ES-I3 (cell line): ENCODE measurements around the gene ESYT3.
"Not testable (repeated sequence)": the region's sequence is repeated elsewhere in the genome, so short reads cannot be mapped to it uniquely, and the experiment has no call there.

ENCODE experiments used
- H3K36me3 ChIP-seq: 2 replicates; pipeline ENCODE4 v1.6.1; 2013; ENCODE audit warnings: mild to moderate bottlenecking, low read length, control low read depth, moderate library complexity; ENCODE audit not compliant: insufficient read depth
- H3K4me1 ChIP-seq: 2 replicates; pipeline ENCODE4 v1.6.1; 2013; ENCODE audit warnings: mild to moderate bottlenecking, control low read depth, low read length; ENCODE audit not compliant: insufficient read depth
- H3K9ac ChIP-seq: 2 replicates; pipeline ENCODE4 v1.6.1; 2013; ENCODE audit warnings: low read depth, mild to moderate bottlenecking, low read length, moderate library complexity
- H3K9me3 ChIP-seq: 2 replicates; pipeline ENCODE4 v1.6.1; 2013; ENCODE audit warnings: mild to moderate bottlenecking, low read length, moderate library complexity; ENCODE audit not compliant: control insufficient read depth, insufficient read depth

ESYT3 gene

GRCh38 chr3:138468451-138468850 is 34.0 kb downstream of the ESYT3 start:
- no peaks in the 10 kb centered on the region for H3K9me3 ChIP-seq
- H3K9ac ChIP-seq, result no peak overlapping the region
- H3K36me3 ChIP-seq, result peaks cover 10% of the 10 kb centered on the region
- H3K4me1 ChIP-seq, result no peaks in the 10 kb centered on the region

GRCh38 chr3:138468886-138469285 is 34.5 kb downstream of the ESYT3 start:
- Histone ChIP-seq H3K9ac (no peak overlapping the region), H3K9me3 (no peaks in the 10 kb centered on the region), H3K36me3 (peaks cover 10% of the 10 kb centered on the region), H3K4me1 (no peaks in the 10 kb centered on the region)

- Histone ChIP-seq H3K9me3 (no peaks in the 10 kb centered on the region), H3K9ac (no peak overlapping the region), H3K36me3 (peaks cover 7% of the 10 kb centered on the region), H3K4me1 (no peaks in the 10 kb centered on the region)
These were observed 35.5 kb downstream of the ESYT3 start for GRCh38 chr3:138469874-138470273.

GRCh38 chr3:138470687-138471086 is 36.3 kb downstream of the ESYT3 start:
- Histone ChIP-seq H3K9me3 (no peaks in the 10 kb centered on the region), H3K9ac (no peak overlapping the region), H3K36me3 (peaks cover 7% of the 10 kb centered on the region), H3K4me1 (no peaks in the 10 kb centered on the region)

- Histone ChIP-seq H3K9ac (no peak overlapping the region), H3K36me3 (peaks cover 7% of the 10 kb centered on the region), H3K9me3 (no peaks in the 10 kb centered on the region), H3K4me1 (no peaks in the 10 kb centered on the region; the same call in 1 of the 2 replicates)
These were observed 37.1 kb downstream of the ESYT3 start for GRCh38 chr3:138471481-138471880.

GRCh38 chr3:138472141-138472825 is 37.9 kb downstream of the ESYT3 start:
- Histone ChIP-seq H3K36me3 (peaks cover 7% of the 10 kb centered on the region), H3K4me1 (peaks cover under 1% of the 10 kb centered on the region; the same call in 1 of the 2 replicates), H3K9ac (no peak overlapping the region), H3K9me3 (no peaks in the 10 kb centered on the region)

- no peak overlapping the region for H3K9ac ChIP-seq
- H3K9me3 ChIP-seq, result no peaks in the 10 kb centered on the region
- peaks cover 7% of the 10 kb centered on the region; the same call in 1 of the 2 replicates for H3K4me1 ChIP-seq
- H3K36me3 ChIP-seq, result peaks cover 4% of the 10 kb centered on the region
These were observed 39.0 kb downstream of the ESYT3 start for GRCh38 chr3:138473391-138473790.

GRCh38 chr3:138474163-138474562 is 39.7 kb downstream of the ESYT3 start:
- peaks cover 4% of the 10 kb centered on the region; the same call in 1 of the 2 replicates for H3K36me3 ChIP-seq
- H3K9me3 ChIP-seq, result no peaks in the 10 kb centered on the region
- H3K9ac ChIP-seq, result no peak overlapping the region
- H3K4me1 ChIP-seq, result peaks cover 7% of the 10 kb centered on the region; the same call in 1 of the 2 replicates

GRCh38 chr3:138476526-138476925 is 42.1 kb downstream of the ESYT3 start:
- Histone ChIP-seq H3K9ac (no peak overlapping the region), H3K36me3 (peaks cover 4% of the 10 kb centered on the region; the same call in 1 of the 2 replicates), H3K4me1 (peaks cover 11% of the 10 kb centered on the region; the same call in 1 of the 2 replicates)

GRCh38 chr3:138477120-138477519 is 42.7 kb downstream of the ESYT3 start:
- Histone ChIP-seq H3K36me3 (peaks cover 4% of the 10 kb centered on the region; the same call in 1 of the 2 replicates), H3K9ac (no peak overlapping the region), H3K4me1 (peaks cover 11% of the 10 kb centered on the region; the same call in 1 of the 2 replicates), H3K9me3 (no peaks in the 10 kb centered on the region)

More at GRCh38 chr3:138476526-138476925, 42.1 kb downstream of the ESYT3 start:
- no peaks in the 10 kb centered on the region for H3K9me3 ChIP-seq

GRCh38 chr3:138477801-138478200 is 43.4 kb downstream of the ESYT3 start:
- Histone ChIP-seq H3K4me1 (peaks cover 11% of the 10 kb centered on the region; the same call in 1 of the 2 replicates), H3K9ac (no peak overlapping the region), H3K36me3 (no peaks in the 10 kb centered on the region), H3K9me3 (no peaks in the 10 kb centered on the region)

GRCh38 chr3:138479438-138479863 is 45.0 kb downstream of the ESYT3 start:
- H3K9me3 ChIP-seq, result peaks cover 4% of the 10 kb centered on the region; the same call in 1 of the 2 replicates
- no peak overlapping the region for H3K9ac ChIP-seq
- peaks cover 11% of the 10 kb centered on the region; the same call in 1 of the 2 replicates for H3K4me1 ChIP-seq
- no peaks in the 10 kb centered on the region for H3K36me3 ChIP-seq

- not testable (repeated sequence) for H3K4me1 ChIP-seq, H3K9me3 ChIP-seq
These were observed 50.3 kb downstream of the ESYT3 start for GRCh38 chr3:138484672-138485071.

GRCh38 chr3:138486580-138486979 is 52.2 kb downstream of the ESYT3 start:
- H3K9me3 ChIP-seq, H3K36me3 ChIP-seq, H3K9ac ChIP-seq, H3K4me1 ChIP-seq: not testable (repeated sequence)

More at GRCh38 chr3:138484672-138485071, 50.3 kb downstream of the ESYT3 start:
- H3K9ac ChIP-seq, H3K36me3 ChIP-seq: not testable (repeated sequence)

- no peaks in the 10 kb centered on the region; the same call in none of the 2 replicates for H3K9me3 ChIP-seq
- H3K36me3 ChIP-seq, result no peaks in the 10 kb centered on the region
- peaks cover 7% of the 10 kb centered on the region; the same call in 1 of the 2 replicates for H3K4me1 ChIP-seq
- no peak overlapping the region for H3K9ac ChIP-seq
These were observed 57.6 kb downstream of the ESYT3 start for GRCh38 chr3:138491971-138492370.
